HepG2 (cell line): Measurements from ENCODE around the gene RGS19. TPM values are rescaled to one million over a fixed set of nuclear protein-coding genes. Genes with fewer than 3 reads are reported as not detected.

Experiments used
- FUBP1 ChIP-seq: sonication (generic); formaldehyde crosslinking; IDR thresholded peaks from 2 replicates; pipeline ENCODE4 v1.5.1; 2020; ENCODE audit warnings: missing genetic modification reagents, mild to moderate bottlenecking, borderline replicate concordance
- KDM2A ChIP-seq: sonication (generic); formaldehyde crosslinking; IDR thresholded peaks from 2 replicates; pipeline ENCODE4 v1.4.0; 2020; ENCODE audit warnings: low read depth, missing genetic modification reagents, borderline replicate concordance
- ZNF10 ChIP-seq: sonication (generic); formaldehyde crosslinking; IDR thresholded peaks from 2 replicates; pipeline ENCODE4 v1.4.0; 2020; ENCODE audit warnings: mild to moderate bottlenecking, low read depth, missing genetic modification reagents, borderline replicate concordance
- ZNF260 ChIP-seq: sonication (generic); formaldehyde crosslinking; IDR thresholded peaks from 2 replicates; pipeline ENCODE4 v1.4.0; 2020; ENCODE audit warnings: missing genetic modification reagents, low read depth, mild to moderate bottlenecking, borderline replicate concordance
- ZNF557 ChIP-seq: sonication (generic); formaldehyde crosslinking; IDR thresholded peaks from 2 replicates; pipeline ENCODE4 v1.4.0; 2020; ENCODE audit warnings: missing genetic modification reagents
- ZNF788 ChIP-seq: sonication (generic); formaldehyde crosslinking; IDR thresholded peaks from 2 replicates; pipeline ENCODE4 v1.5.0; 2020; ENCODE audit warnings: mild to moderate bottlenecking, missing genetic modification reagents, borderline replicate concordance
- polyA plus RNA-seq, 8 experiments: library from polyadenylated mRNA; depleted of rRNA in 3 of 8; stranded (reverse) in 7 of 8; unstranded in 1 of 8; fragments of >200 nt; fragmentation: Illumina TruSeq in 4 of 8; extraction: Trizol in 4 of 8; gene quantifications; 2 replicates each; pipeline versions ENCODE4 v1.2.1 to v1.2.3, GENCODE V29; 2011 to 2016; ENCODE audit warnings: low read depth in 4 of 8, missing spikeins in 1 of 8, mixed read lengths in 1 of 8; ENCODE audit not compliant: insufficient read depth in 1 of 8
- total RNA-seq, 5 experiments: library from RNA; depleted of rRNA; stranded (reverse); fragments of >200 nt; fragmentation: Illumina TruSeq; extraction: Trizol; gene quantifications; 2 replicates each; pipeline ENCODE4 v1.2.3, GENCODE V29; 2016; ENCODE audit warnings: low read depth in 1 of 5
- TF ChIP-seq, protein P1 (sequence below): sonication (generic); formaldehyde crosslinking; IDR thresholded peaks from 2 replicates; pipeline ENCODE4 v1.5.1; 2020; ENCODE audit warnings: mild to moderate bottlenecking, missing genetic modification reagents

The RGS19 gene
- total and polyA plus RNA-seq, 2 of the 13 experiments (the other 11 are each of a cell fraction or from before 2014, with no cell fraction given) = 10.7 to 11.9 TPM

DNA sequence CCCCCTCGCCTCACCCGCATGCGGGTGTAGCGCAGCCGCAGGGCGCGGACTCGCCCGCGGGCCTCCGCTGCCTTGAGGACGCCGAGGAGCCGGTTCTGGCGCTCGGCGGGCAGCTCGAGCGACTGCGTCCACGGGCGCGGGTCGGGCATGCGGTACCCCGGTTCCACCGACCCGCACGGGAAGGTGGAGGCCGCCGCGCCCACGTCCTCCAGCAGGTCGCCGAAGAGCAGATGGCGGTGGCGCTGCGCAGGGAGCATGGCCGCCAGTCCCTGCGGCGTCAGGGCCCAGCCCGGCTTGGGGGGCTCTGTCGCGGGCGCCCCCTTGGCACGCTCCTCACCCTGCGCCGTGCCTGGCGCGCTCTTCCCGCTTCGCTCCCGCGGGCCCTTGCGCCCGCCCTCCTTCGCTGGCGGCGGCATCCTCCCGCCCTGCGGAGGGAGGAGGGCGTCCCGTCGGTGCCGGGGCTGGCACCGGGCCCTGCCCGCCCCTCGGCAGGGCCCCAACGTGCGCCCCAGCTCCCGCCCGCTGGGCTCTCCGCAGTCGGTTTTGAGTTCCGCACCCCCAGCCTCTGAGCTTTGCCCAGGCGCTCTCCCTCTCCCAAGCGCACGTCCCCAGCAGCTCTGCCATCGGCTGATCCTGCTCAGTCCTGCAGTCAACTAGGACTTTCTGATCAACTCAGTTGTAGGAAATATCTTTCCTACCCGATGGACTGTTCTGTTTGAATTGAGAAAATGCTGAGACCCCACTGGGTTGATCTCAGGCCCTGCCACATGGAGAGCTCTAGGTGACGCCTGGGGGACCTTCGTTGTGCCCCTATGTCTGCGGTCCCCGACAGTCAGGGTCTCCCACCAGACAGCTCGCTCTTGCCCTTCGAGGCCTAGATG, 4.7 kb upstream of the RGS19 start, which contains the start of gene LKAAEAR1 (continued):
- TF ChIP-seq ZNF788 (CRISPR knock-in tag) (0 out of 2 replicates have a peak, but pooled peaks have one; percentile 23), ZNF557 (CRISPR knock-in tag) (no peak), FUBP1 (CRISPR knock-in tag) (no peak), ZNF10 (CRISPR knock-in tag) (no peak), KDM2A (CRISPR knock-in tag) (peak; percentile 50), ZNF260 (CRISPR knock-in tag) (no peak)
- TF ChIP-seq, protein P1, sequence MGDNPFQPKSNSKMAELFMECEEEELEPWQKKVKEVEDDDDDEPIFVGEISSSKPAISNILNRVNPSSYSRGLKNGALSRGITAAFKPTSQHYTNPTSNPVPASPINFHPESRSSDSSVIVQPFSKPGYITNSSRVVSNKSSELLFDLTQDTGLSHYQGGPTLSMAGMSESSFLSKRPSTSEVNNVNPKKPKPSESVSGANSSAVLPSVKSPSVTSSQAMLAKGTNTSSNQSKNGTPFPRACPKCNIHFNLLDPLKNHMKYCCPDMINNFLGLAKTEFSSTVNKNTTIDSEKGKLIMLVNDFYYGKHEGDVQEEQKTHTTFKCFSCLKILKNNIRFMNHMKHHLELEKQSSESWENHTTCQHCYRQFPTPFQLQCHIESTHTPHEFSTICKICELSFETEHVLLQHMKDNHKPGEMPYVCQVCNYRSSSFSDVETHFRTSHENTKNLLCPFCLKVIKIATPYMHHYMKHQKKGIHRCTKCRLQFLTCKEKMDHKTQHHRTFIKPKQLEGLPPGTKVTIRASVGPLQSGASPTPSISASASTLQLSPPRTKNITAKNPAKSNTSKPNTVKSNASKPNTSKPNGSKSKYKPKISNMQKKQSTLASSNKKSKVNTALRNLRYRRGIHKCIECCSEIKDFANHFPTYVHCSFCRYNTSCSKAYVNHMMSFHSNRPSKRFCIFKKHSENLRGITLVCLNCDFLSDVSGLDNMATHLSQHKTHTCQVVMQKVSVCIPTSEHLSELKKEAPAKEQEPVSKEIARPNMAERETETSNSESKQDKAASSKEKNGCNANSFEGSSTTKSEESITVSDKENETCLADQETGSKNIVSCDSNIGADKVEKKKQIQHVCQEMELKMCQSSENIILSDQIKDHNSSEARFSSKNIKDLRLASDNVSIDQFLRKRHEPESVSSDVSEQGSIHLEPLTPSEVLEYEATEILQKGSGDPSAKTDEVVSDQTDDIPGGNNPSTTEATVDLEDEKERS (CRISPR knock-in tag) = no peak
